A549 (cell line): Measurements from ENCODE around the gene USP24. TPM values are rescaled to one million over a fixed set of nuclear protein-coding genes. Genes with fewer than 3 reads are reported as not detected.

Source experiments
- ATAC-seq, 2 experiments: fragments of 200-7000 bp in 1 of 2; fragments of >200 bp in 1 of 2; cut with Nextera tagmentation in 1 of 2; cut with Tn5 transposase in 1 of 2; 3 replicates each; pipeline versions ENCODE4 v1.8.0 to v1.9.1; 2018 to 2020; ENCODE audit warnings: mild to moderate bottlenecking in 1 of 2, moderate library complexity in 1 of 2
- CTCF ChIA-PET: fragments of 300-600 bp; sonication (Branson Sonifier 250); formaldehyde crosslinking; extraction: SDS; loops from one replicate; lab custom pipeline; 2021; ENCODE audit warnings: antibody characterized with exemption, inconsistent platforms; lab: Yijun Ruan, JAX
- POLR2A ChIA-PET: fragments of 350-600 bp; formaldehyde crosslinking; extraction: SDS; loops from one replicate; lab custom pipeline; 2021; ENCODE audit warnings: antibody characterized with exemption, inconsistent platforms; lab: Yijun Ruan, JAX
- DNase-seq, 2 experiments: peaks; one replicate each; pipeline versions ENCODE4 v3.0.0 to v3.0.0-alpha.2; 2011 to 2016; ENCODE audit warnings: low read depth in 1 of 2, low spot score in 1 of 2
- FAIRE-seq: peaks from 2 replicates; lab custom pipeline; 2011; peaks lifted over from hg19 to GRCh38; lab: Jason Lieb, UNC
- H3K27ac ChIP-seq, 2 experiments: fragments of >200 bp; sonication (Bioruptor Twin); formaldehyde crosslinking; 3 replicates each; pipeline ENCODE4 v1.5.1; 2016 to 2017
- H3K4me1 ChIP-seq: fragments of >200 bp; sonication (Bioruptor Twin); formaldehyde crosslinking; 3 replicates; pipeline ENCODE4 v1.6.1; 2016
- H3K4me2 ChIP-seq: fragments of >200 bp; sonication (Bioruptor Twin); formaldehyde crosslinking; 3 replicates; pipeline ENCODE4 v1.6.1; 2016
- H3K4me3 ChIP-seq: fragments of >200 bp; sonication (Bioruptor Twin); formaldehyde crosslinking; 3 replicates; pipeline ENCODE4 v1.5.1; 2016
- H3K9me3 ChIP-seq: fragments of >200 bp; sonication (Bioruptor Twin); formaldehyde crosslinking; 3 replicates; pipeline ENCODE4 v1.6.1; 2016
- BHLHE40 ChIP-seq: IDR thresholded peaks from 2 replicates; pipeline ENCODE4 v1.6.1; 2012; ENCODE audit warnings: low read depth, low read length, inconsistent platforms
- CBX8 ChIP-seq: fragments of 200-600 bp; sonication (generic); IDR thresholded peaks from 2 replicates; pipeline ENCODE4 v1.6.1; 2016
- CEBPB ChIP-seq, 2 experiments: fragments of >200 bp in 1 of 2; sonication (Bioruptor Twin) in 1 of 2; formaldehyde crosslinking in 1 of 2; IDR thresholded peaks; 2 replicates each; pipeline ENCODE4 v1.6.1; 2012 to 2016
- EP300 ChIP-seq, 2 experiments: fragments of >200 bp; sonication (Bioruptor Twin); formaldehyde crosslinking; IDR thresholded peaks; 2 replicates in 1 of 2; 3 replicates in 1 of 2; pipeline ENCODE4 v1.6.1; 2016 to 2017
- FOXS1 ChIP-seq: fragments of 250-450 bp; sonication (Bioruptor Pico); IDR thresholded peaks from 2 replicates; pipeline ENCODE4 v1.5.0; 2020; ENCODE audit warnings: mild to moderate bottlenecking, moderate library complexity
- HDAC2 ChIP-seq: fragments of 200-600 bp; sonication (generic); IDR thresholded peaks from 2 replicates; pipeline ENCODE4 v1.6.1; 2016
- JUN ChIP-seq, 2 experiments: fragments of >200 bp; sonication (Bioruptor Twin); formaldehyde crosslinking; IDR thresholded peaks; 2 replicates in 1 of 2; 3 replicates in 1 of 2; pipeline ENCODE4 v1.6.1; 2016 to 2017
- JUNB ChIP-seq: fragments of >200 bp; sonication (Bioruptor Twin); formaldehyde crosslinking; IDR thresholded peaks from 2 replicates; pipeline ENCODE4 v1.6.1; 2016
- MAZ ChIP-seq: fragments of 150-350 bp; IDR thresholded peaks from 2 replicates; pipeline ENCODE4 v1.6.1; 2014; ENCODE audit warnings: antibody characterized with exemption, low read depth, low read length, borderline replicate concordance
- NPAS2 ChIP-seq: fragments of 250-450 bp; sonication (Bioruptor Pico); IDR thresholded peaks from 2 replicates; pipeline ENCODE4 v1.8.0; 2022; ENCODE audit warnings: mild to moderate bottlenecking, moderate library complexity, borderline replicate concordance
- PHF8 ChIP-seq: fragments of 200-600 bp; sonication (generic); IDR thresholded peaks from 2 replicates; pipeline ENCODE4 v1.6.1; 2016; ENCODE audit warnings: low read depth, mild to moderate bottlenecking, antibody characterized with exemption, moderate library complexity, borderline replicate concordance
- RFX5 ChIP-seq: fragments of 450-650 bp; IDR thresholded peaks from 2 replicates; pipeline ENCODE4 v1.7.1; 2014; ENCODE audit warnings: antibody characterized with exemption, mild to moderate bottlenecking, moderate library complexity
- SREBF2 ChIP-seq: fragments of 450-650 bp; IDR thresholded peaks from 2 replicates; pipeline ENCODE4 v1.6.1; 2014; ENCODE audit warnings: mild to moderate bottlenecking, moderate library complexity
- TP53 ChIP-seq: fragments of 250-450 bp; sonication (Bioruptor Pico); IDR thresholded peaks from 2 replicates; pipeline ENCODE4 v1.5.0; 2021; ENCODE audit warnings: mild to moderate bottlenecking, moderate library complexity
- WGBS: methylation state at CpG from one replicate; pipeline ENCODE4 v1.1.6; 2017; ENCODE audit errors: missing lambda C conversion rate; 5-methylcytosine and 5-hydroxymethylcytosine counted together
- polyA plus RNA-seq, 4 experiments: library from polyadenylated mRNA; depleted of rRNA in 3 of 4; stranded (reverse); fragments of >200 nt; fragmentation: RNase III in 1 of 4; extraction: RNeasy Plus Mini Kit Qiagen cat#74134 plus additional on column Dnase treatment in 1 of 4; gene quantifications; 2 replicates in 3 of 4; 3 replicates in 1 of 4; pipeline ENCODE4 v1.2.3, GENCODE V29; 2011 to 2017
- TF ChIP-seq, protein P1 (sequence below): fragments of 200-600 bp; sonication (generic); IDR thresholded peaks from 2 replicates; pipeline ENCODE4 v1.6.1; 2016; ENCODE audit warnings: antibody characterized with exemption, mild to moderate bottlenecking, moderate library complexity
- TF ChIP-seq, protein P2 (sequence below): fragments of >200 bp; sonication (Bioruptor Twin); formaldehyde crosslinking; IDR thresholded peaks from 3 replicates; pipeline ENCODE4 v1.6.1; 2016
- TF ChIP-seq, protein P3 (sequence below): IDR thresholded peaks from 2 replicates; pipeline ENCODE4 v1.6.1; 2012
- TF ChIP-seq, protein P4 (sequence below): IDR thresholded peaks from 2 replicates; pipeline ENCODE4 v1.6.1; 2012; ENCODE audit warnings: low read depth, borderline replicate concordance

USP24 gene
- polyA plus RNA-seq, 2 of the 4 experiments (the other 2 are of a cell fraction): 14.7 to 21.7 TPM

DNA sequence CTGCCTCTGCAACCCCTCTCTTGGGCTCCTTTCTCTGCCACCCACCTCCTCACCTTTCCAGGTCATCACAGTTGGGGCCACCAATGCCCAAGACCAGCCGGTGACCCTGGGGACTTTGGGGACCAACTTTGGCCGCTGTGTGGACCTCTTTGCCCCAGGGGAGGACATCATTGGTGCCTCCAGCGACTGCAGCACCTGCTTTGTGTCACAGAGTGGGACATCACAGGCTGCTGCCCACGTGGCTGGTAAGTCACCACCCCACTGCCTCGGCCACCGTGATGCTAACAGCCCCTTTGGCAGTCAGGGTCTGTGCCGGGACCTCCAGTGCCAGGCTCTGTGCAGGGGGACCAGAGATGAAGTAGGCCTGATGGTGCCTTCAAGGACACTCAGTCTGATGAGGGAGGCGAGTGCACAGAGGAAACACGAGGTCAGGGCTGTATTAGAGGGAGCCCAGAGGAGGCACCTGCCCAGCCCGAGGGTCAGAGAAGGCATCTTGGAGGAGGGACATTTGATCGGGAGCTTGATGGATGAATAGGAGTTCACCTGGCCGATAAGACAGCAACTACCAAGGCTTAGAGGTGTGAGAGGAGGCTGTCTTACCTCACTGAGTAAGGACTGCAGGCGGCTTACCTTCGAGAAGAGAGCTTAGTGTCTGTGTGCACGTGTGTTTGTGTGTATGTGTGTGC is 157.8 kb downstream of the USP24 start:
- FAIRE-seq (no peak), DNase-seq (no peak)
- 78% methylated on average over 8 of the region's 15 CpGs for WGBS
- Histone ChIP-seq H3K9me3 (no peaks in the 10 kb centered on the region), H3K27ac (no peak overlapping the region), H3K4me1 (no peaks in the 10 kb centered on the region), H3K4me2 (no peak overlapping the region)
- CTCF ChIA-PET: interaction anchor here (3.0 kb wide), 1 partner anchor 9 kb away, joined by 8 read pairs; no protein-coding TSS in a partner anchor
- POLR2A ChIA-PET: no interaction called here
- TF ChIP-seq HDAC2: no peak
- no peak for TF ChIP-seq JUNB
- TF ChIP-seq EP300 (IDR thresholded peaks at IDR 0.05): no peak
- TF ChIP-seq MAZ: no peak
- no peak for TF ChIP-seq NPAS2 (CRISPR knock-in tag)
- no peak for TF ChIP-seq CEBPB (IDR thresholded peaks at IDR 0.05)
- TF ChIP-seq CBX8: no peak
- TF ChIP-seq JUN (IDR thresholded peaks at IDR 0.05): no peak
- TF ChIP-seq BHLHE40: no peak
- no peak for TF ChIP-seq TP53
- TF ChIP-seq, all 56 proteins: peak for 0
- H3K4me3 ChIP-seq: no peak overlapping the region
- no peak for ATAC-seq

DNA sequence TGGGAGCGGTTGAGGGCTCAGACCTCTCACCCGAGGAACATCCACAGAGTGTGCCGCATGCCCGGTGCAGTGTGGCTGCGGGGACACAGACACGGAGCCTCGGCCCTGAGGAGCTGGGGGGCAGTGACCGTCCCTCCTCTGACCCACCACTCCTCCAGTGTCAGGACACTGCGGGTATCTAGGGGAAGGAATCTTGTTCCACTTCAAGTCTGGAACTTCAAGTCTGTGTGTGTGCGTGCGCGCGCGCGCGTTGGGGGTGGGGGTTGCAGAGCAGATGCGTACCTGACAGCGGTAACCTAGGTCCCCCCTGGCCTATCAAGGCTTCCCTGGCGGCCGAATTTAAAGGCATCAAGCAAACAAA is 158.6 kb downstream of the USP24 start:
- H3K4me2 ChIP-seq: no peak overlapping the region
- no peak for TF ChIP-seq FOXS1 (CRISPR knock-in tag)
- no peak for TF ChIP-seq CBX8
- TF ChIP-seq SREBF2: no peak
- no peak for TF ChIP-seq NPAS2 (CRISPR knock-in tag)
- no peak for TF ChIP-seq PHF8
- no peak for TF ChIP-seq RFX5
- TF ChIP-seq, protein P1, sequence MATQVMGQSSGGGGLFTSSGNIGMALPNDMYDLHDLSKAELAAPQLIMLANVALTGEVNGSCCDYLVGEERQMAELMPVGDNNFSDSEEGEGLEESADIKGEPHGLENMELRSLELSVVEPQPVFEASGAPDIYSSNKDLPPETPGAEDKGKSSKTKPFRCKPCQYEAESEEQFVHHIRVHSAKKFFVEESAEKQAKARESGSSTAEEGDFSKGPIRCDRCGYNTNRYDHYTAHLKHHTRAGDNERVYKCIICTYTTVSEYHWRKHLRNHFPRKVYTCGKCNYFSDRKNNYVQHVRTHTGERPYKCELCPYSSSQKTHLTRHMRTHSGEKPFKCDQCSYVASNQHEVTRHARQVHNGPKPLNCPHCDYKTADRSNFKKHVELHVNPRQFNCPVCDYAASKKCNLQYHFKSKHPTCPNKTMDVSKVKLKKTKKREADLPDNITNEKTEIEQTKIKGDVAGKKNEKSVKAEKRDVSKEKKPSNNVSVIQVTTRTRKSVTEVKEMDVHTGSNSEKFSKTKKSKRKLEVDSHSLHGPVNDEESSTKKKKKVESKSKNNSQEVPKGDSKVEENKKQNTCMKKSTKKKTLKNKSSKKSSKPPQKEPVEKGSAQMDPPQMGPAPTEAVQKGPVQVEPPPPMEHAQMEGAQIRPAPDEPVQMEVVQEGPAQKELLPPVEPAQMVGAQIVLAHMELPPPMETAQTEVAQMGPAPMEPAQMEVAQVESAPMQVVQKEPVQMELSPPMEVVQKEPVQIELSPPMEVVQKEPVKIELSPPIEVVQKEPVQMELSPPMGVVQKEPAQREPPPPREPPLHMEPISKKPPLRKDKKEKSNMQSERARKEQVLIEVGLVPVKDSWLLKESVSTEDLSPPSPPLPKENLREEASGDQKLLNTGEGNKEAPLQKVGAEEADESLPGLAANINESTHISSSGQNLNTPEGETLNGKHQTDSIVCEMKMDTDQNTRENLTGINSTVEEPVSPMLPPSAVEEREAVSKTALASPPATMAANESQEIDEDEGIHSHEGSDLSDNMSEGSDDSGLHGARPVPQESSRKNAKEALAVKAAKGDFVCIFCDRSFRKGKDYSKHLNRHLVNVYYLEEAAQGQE: no peak
- TF ChIP-seq, protein P2, sequence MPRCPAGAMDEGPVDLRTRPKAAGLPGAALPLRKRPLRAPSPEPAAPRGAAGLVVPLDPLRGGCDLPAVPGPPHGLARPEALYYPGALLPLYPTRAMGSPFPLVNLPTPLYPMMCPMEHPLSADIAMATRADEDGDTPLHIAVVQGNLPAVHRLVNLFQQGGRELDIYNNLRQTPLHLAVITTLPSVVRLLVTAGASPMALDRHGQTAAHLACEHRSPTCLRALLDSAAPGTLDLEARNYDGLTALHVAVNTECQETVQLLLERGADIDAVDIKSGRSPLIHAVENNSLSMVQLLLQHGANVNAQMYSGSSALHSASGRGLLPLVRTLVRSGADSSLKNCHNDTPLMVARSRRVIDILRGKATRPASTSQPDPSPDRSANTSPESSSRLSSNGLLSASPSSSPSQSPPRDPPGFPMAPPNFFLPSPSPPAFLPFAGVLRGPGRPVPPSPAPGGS: no peak
- FAIRE-seq: no peak
- ATAC-seq: no peak
- H3K4me3 ChIP-seq: no peak overlapping the region
- ChIA-PET CTCF (no interaction called here), POLR2A (no interaction called here)
- DNase-seq: no peak
- H3K4me1 ChIP-seq: no peaks in the 10 kb centered on the region
- H3K9me3 ChIP-seq: no peaks in the 10 kb centered on the region
- 95% methylated on average over 12 of the region's 20 CpGs for WGBS
- no peak overlapping the region for H3K27ac ChIP-seq

DNA sequence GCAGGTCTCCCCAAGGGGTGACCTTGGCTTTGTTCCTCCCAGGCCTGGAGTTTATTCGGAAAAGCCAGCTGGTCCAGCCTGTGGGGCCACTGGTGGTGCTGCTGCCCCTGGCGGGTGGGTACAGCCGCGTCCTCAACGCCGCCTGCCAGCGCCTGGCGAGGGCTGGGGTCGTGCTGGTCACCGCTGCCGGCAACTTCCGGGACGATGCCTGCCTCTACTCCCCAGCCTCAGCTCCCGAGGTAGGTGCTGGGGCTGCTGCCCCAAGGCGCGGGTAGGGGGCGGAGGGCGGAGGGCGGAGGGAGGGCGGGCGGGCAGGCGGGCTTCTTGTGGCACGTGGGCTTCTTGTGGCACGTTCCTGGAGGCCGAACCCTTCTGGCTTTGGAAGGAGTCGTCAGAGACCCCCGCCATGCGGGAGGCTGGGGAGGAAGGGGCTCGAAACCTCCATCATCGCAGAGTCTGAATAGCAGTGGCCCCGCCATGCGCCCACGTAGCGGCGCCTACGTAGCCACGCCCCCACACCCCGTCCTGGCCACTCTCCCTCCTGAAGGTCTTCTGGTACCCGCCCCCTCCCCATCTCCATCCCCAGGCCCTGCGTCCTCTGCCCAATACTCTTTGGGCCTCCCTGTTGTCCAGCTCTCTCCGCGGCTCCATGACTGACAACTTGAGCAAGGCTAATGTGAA is 159.1 kb downstream of the USP24 start:
- DNase-seq: no peak
- Histone ChIP-seq H3K9me3 (no peaks in the 10 kb centered on the region), H3K27ac (no peak overlapping the region), H3K4me2 (no peak overlapping the region), H3K4me1 (no peaks in the 10 kb centered on the region), H3K4me3 (no peak overlapping the region)
- POLR2A ChIA-PET: no interaction called here
- FAIRE-seq: no peak
- 91% methylated on average over 13 of the region's 42 CpGs for WGBS
- CTCF ChIA-PET: no interaction called here
- no peak for ATAC-seq
- TF ChIP-seq, protein P3, sequence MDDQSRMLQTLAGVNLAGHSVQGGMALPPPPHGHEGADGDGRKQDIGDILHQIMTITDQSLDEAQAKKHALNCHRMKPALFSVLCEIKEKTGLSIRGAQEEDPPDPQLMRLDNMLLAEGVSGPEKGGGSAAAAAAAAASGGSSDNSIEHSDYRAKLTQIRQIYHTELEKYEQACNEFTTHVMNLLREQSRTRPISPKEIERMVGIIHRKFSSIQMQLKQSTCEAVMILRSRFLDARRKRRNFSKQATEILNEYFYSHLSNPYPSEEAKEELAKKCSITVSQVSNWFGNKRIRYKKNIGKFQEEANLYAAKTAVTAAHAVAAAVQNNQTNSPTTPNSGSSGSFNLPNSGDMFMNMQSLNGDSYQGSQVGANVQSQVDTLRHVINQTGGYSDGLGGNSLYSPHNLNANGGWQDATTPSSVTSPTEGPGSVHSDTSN: no peak
- TF ChIP-seq, protein P4, sequence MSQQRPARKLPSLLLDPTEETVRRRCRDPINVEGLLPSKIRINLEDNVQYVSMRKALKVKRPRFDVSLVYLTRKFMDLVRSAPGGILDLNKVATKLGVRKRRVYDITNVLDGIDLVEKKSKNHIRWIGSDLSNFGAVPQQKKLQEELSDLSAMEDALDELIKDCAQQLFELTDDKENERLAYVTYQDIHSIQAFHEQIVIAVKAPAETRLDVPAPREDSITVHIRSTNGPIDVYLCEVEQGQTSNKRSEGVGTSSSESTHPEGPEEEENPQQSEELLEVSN: no peak
